ENCODE data around the gene MTHFD1. TPM values are rescaled to one million over a fixed set of nuclear protein-coding genes. Genes with fewer than 3 reads are reported as not detected.

Gene MTHFD1
- total RNA-seq, 1 experiment from 2014 or later = 153 TPM

- H3K36me3 ChIP-seq (ENCODE audit: control insufficient read depth in 1 of 2, insufficient read depth in 2 of 2, low read length in 2 of 2) = no peaks in the 10 kb centered on the region
- H2AFZ ChIP-seq (ENCODE audit: low read depth, low read length, poor library complexity, severe bottlenecking) = peak overlapping the region; percentile 36
- intact Hi-C loops (cut with micrococcal nuclease) = loop anchor here (2.0 kb wide), 1 partner anchor 166 kb away; the partner anchor contains the start of gene ZBTB1
- H3K79me2 ChIP-seq (ENCODE audit: insufficient read depth, low read length) = 0 out of 2 replicates have a peak, but pooled peaks cover 6% of the 10 kb centered on the region
- H3K4me3 ChIP-seq (replicated peaks in 1 of 2; ENCODE audit: low read depth in 1 of 2, low read length in 2 of 2) = peak overlapping the region; percentile 80 to 81
- ChIA-PET POLR2A (interaction anchor here (0.5 to 0.7 kb wide), 2 partner anchors 368 to 696 kb away, joined by 4 read pairs; no protein-coding TSS in a partner anchor), RAD21 (ENCODE audit: low non-redundant PET in 1 of 2, low total read pairs in 2 of 2, uncharacterized antibody in 2 of 2, unreplicated experiment in 2 of 2) (interaction anchor here in 1 of 2 experiments (0.7 kb wide), 1 partner anchor 109 kb away, joined by 3 read pairs; no protein-coding TSS in a partner anchor), CTCF (interaction anchor here (0.8 to 1.3 kb wide), 2 partner anchors 34 to 44 kb away, joined by 3 to 4 read pairs; no protein-coding TSS in a partner anchor)
- peak overlapping the region; percentile 97 for H3K4me2 ChIP-seq (ENCODE audit: low read length)
- peak overlapping the region; percentile 93 for H3K27ac ChIP-seq (ENCODE audit: low read depth, low read length)
- H3K9ac ChIP-seq (ENCODE audit: low read length) = peak overlapping the region; percentile 91
- TSS peak; percentile 97 for BruUV-seq (replicated peaks)
- H3K9me2 ChIP-seq (ENCODE audit: insufficient read depth) = no peaks in the 10 kb centered on the region
- no peaks in the 10 kb centered on the region for H4K20me1 ChIP-seq (ENCODE audit: insufficient read depth)
- no peaks in the 10 kb centered on the region for H3K27me3 ChIP-seq (ENCODE audit: insufficient read depth, low read length)
- peaks cover 11 to 19% of the 10 kb centered on the region in 2 experiments; a peak in 3 of 4 replicates for H3K4me1 ChIP-seq (ENCODE audit: control insufficient read depth in 1 of 2, insufficient read depth in 2 of 2, low read length in 2 of 2)
- DNase-seq (ENCODE audit: low read depth, low spot score) = peak; percentile 97
- peaks cover 0 to 8% of the 10 kb centered on the region in 2 experiments; a peak in 1 of 4 replicates for H3K9me3 ChIP-seq (ENCODE audit: control insufficient read depth in 1 of 2, insufficient read depth in 1 of 2, low read depth in 1 of 2, low read length in 2 of 2)
- ATAC-seq = peak; percentile 87
- TF ChIP-seq ZBTB33 (IDR thresholded peaks at IDR 0.05; ENCODE audit: extremely low read depth, insufficient replicate concordance, low read length) (peak; percentile 49), MAX (IDR thresholded peaks at IDR 0.05) (peak; percentile 88; the same call in 1 of the 2 replicates), SP1 (IDR thresholded peaks at IDR 0.05; ENCODE audit: low read depth) (peak; percentile 88), CBX3 (IDR thresholded peaks at IDR 0.05; ENCODE audit: low read depth) (no peak), EZH2 (IDR thresholded peaks at IDR 0.05) (no peak), CEBPB (IDR thresholded peaks at IDR 0.05; ENCODE audit: low read depth) (no peak), RAD21 (IDR thresholded peaks at IDR 0.05; ENCODE audit: low read depth) (no peak), SIN3A (IDR thresholded peaks at IDR 0.05; ENCODE audit: low read depth) (no peak; the same call in 1 of the 2 replicates), CTCF (IDR thresholded peaks at IDR 0.05 in 2 of 3, conservative IDR thresholded peaks at IDR 0.05 in 1 of 3; ENCODE audit: borderline replicate concordance in 1 of 3, insufficient read depth in 1 of 3, low read depth in 2 of 3, low read length in 2 of 3) (no peak), EGR1 (IDR thresholded peaks at IDR 0.05; ENCODE audit: low read depth) (no peak), ZNF274 (IDR thresholded peaks at IDR 0.05; ENCODE audit: low read depth, low read length) (no peak), SRF (IDR thresholded peaks at IDR 0.05; ENCODE audit: low read depth) (no peak), POLR2A (IDR thresholded peaks at IDR 0.05; ENCODE audit: borderline replicate concordance, extremely low read depth, insufficient read depth, insufficient read length) (peak; percentile 61), ELF1 (IDR thresholded peaks at IDR 0.05; ENCODE audit: borderline replicate concordance, low read depth) (peak; percentile 47), ZFX (IDR thresholded peaks at IDR 0.05) (peak; percentile 55), REST (IDR thresholded peaks at IDR 0.05; ENCODE audit: low read depth) (no peak), JUND (IDR thresholded peaks at IDR 0.05) (no peak), POLR2AphosphoS5 (IDR thresholded peaks at IDR 0.05; ENCODE audit: low read depth, low read length) (peak; percentile 81)
- TF ChIP-seq, protein P1, sequence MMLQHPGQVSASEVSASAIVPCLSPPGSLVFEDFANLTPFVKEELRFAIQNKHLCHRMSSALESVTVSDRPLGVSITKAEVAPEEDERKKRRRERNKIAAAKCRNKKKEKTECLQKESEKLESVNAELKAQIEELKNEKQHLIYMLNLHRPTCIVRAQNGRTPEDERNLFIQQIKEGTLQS (IDR thresholded peaks at IDR 0.05) = no peak
These were observed 49.4 kb upstream of the MTHFD1 start for GRCh38 chr14:64338616-64339316.
